ENCODE data around the gene TMEM59L. TPM values are rescaled to one million over a fixed set of nuclear protein-coding genes. Genes with fewer than 3 reads are reported as not detected.

The TMEM59L gene
- total RNA-seq, 1 donor from 2014 or later, result 0.11 TPM

GRCh38 chr19:18654469-18654868 lies 41.8 kb downstream of the TMEM59L start:
- H3K9ac ChIP-seq, result no peak overlapping the region
- no peak overlapping the region for H2AFZ ChIP-seq (replicated peaks)
- peaks cover 7% of the 10 kb centered on the region for H3K27me3 Mint-ChIP-seq (ENCODE audit: insufficient read depth, low read depth)
- H3K4me1 Mint-ChIP-seq, result peaks cover 63% of the 10 kb centered on the region
- peak overlapping the region; percentile 8 for H3K27ac Mint-ChIP-seq
- DNase-seq (ENCODE audit: low spot score), result no peak
- no peaks in the 10 kb centered on the region for H3K27me3 ChIP-seq
- TF ChIP-seq EZH2 (IDR thresholded peaks at IDR 0.05) (no peak), CTCF (IDR thresholded peaks at IDR 0.05) (no peak), EZH2phosphoT487 (IDR thresholded peaks at IDR 0.05) (no peak)
- H3K36me3 Mint-ChIP-seq, result peaks cover 4% of the 10 kb centered on the region
- H3K9me3 Mint-ChIP-seq, result no peaks in the 10 kb centered on the region
- H3K4me2 ChIP-seq, result no peak overlapping the region
- H3K4me3 Mint-ChIP-seq, result no peak overlapping the region
- no peaks in the 10 kb centered on the region for H3F3A ChIP-seq (ENCODE audit: low read depth)
- peaks cover 74% of the 10 kb centered on the region for H4K20me1 ChIP-seq (ENCODE audit: low read depth)
- peaks cover 18% of the 10 kb centered on the region for H3K4me1 ChIP-seq
- H3K36me3 ChIP-seq, result no peaks in the 10 kb centered on the region
- H3K79me2 ChIP-seq (ENCODE audit: low read depth), result no peaks in the 10 kb centered on the region
- H3K9me3 ChIP-seq (ENCODE audit: low read depth), result no peaks in the 10 kb centered on the region
- H3K27ac ChIP-seq, result no peak overlapping the region
- no peak overlapping the region for H3K4me3 ChIP-seq

GRCh38 chr19:18655173-18655844 lies 42.6 kb downstream of the TMEM59L start:
- no peak overlapping the region for H3K27ac ChIP-seq
- no peaks in the 10 kb centered on the region for H3K9me3 ChIP-seq (ENCODE audit: low read depth)
- DNase-seq (ENCODE audit: low spot score), result no peak
- H3K4me2 ChIP-seq, result no peak overlapping the region
- Mint-ChIP-seq H3K36me3 (peaks cover 4% of the 10 kb centered on the region), H3K4me1 (peaks cover 58% of the 10 kb centered on the region), H3K9me3 (no peaks in the 10 kb centered on the region), H3K27me3 (ENCODE audit: insufficient read depth, low read depth) (peaks cover 7% of the 10 kb centered on the region), H3K27ac (peak overlapping the region; percentile 76), H3K4me3 (no peak overlapping the region)
- no peaks in the 10 kb centered on the region for H3K79me2 ChIP-seq (ENCODE audit: low read depth)
- H3F3A ChIP-seq (ENCODE audit: low read depth), result no peaks in the 10 kb centered on the region
- H3K4me3 ChIP-seq, result no peak overlapping the region
- no peaks in the 10 kb centered on the region for H3K27me3 ChIP-seq
- TF ChIP-seq CTCF (IDR thresholded peaks at IDR 0.05) (no peak), EZH2 (IDR thresholded peaks at IDR 0.05) (no peak), EZH2phosphoT487 (IDR thresholded peaks at IDR 0.05) (no peak)
- no peaks in the 10 kb centered on the region for H3K36me3 ChIP-seq
- peaks cover 74% of the 10 kb centered on the region for H4K20me1 ChIP-seq (ENCODE audit: low read depth)
- no peak overlapping the region for H3K9ac ChIP-seq
- H3K4me1 ChIP-seq, result peaks cover 20% of the 10 kb centered on the region
- H2AFZ ChIP-seq (replicated peaks), result no peak overlapping the region

GRCh38 chr19:18656337-18657086 lies 43.8 kb downstream of the TMEM59L start:
- H3K4me3 Mint-ChIP-seq, result no peak overlapping the region
- Histone ChIP-seq H3K9ac (no peak overlapping the region), H3K27ac (no peak overlapping the region), H3K4me2 (no peak overlapping the region), H2AFZ (replicated peaks) (no peak overlapping the region), H3K9me3 (ENCODE audit: low read depth) (no peaks in the 10 kb centered on the region), H3F3A (ENCODE audit: low read depth) (no peaks in the 10 kb centered on the region), H3K4me3 (no peak overlapping the region), H3K27me3 (no peaks in the 10 kb centered on the region), H3K79me2 (ENCODE audit: low read depth) (no peaks in the 10 kb centered on the region), H3K36me3 (no peaks in the 10 kb centered on the region), H3K4me1 (peaks cover 15% of the 10 kb centered on the region), H4K20me1 (ENCODE audit: low read depth) (peaks cover 74% of the 10 kb centered on the region)
- no peak for TF ChIP-seq CTCF (IDR thresholded peaks at IDR 0.05)
- TF ChIP-seq EZH2 (IDR thresholded peaks at IDR 0.05), result no peak
- no peak for TF ChIP-seq EZH2phosphoT487 (IDR thresholded peaks at IDR 0.05)
- peaks cover 52% of the 10 kb centered on the region for H3K4me1 Mint-ChIP-seq
- H3K36me3 Mint-ChIP-seq, result peaks cover 7% of the 10 kb centered on the region
- H3K27me3 Mint-ChIP-seq (ENCODE audit: insufficient read depth, low read depth), result peaks cover 7% of the 10 kb centered on the region
- H3K27ac Mint-ChIP-seq, result no peak overlapping the region
- DNase-seq (ENCODE audit: low spot score), result no peak
- no peaks in the 10 kb centered on the region for H3K9me3 Mint-ChIP-seq

Data from neural progenitor cell (in vitro differentiated cells).